ENCODE data around the gene NHSL1.

The NHSL1 gene

GRCh38 chr6:138525355-138525754 lies 26.1 kb upstream of the NHSL1 start:
- no peaks in the 10 kb centered on the region for H3K9me2 ChIP-seq (replicated peaks; ENCODE audit: insufficient read depth, low read length)
- H3K4me3 ChIP-seq (ENCODE audit: insufficient read depth, low read length, poor library complexity, severe bottlenecking), result no peak overlapping the region
- no peaks in the 10 kb centered on the region for H3K9me3 ChIP-seq (ENCODE audit: insufficient read depth, low read length)
- no peaks in the 10 kb centered on the region for H3K79me2 ChIP-seq (ENCODE audit: insufficient read depth, low read length)
- H3K27ac ChIP-seq (ENCODE audit: low read depth, low read length), result no peak overlapping the region
- TF ChIP-seq, protein P1, sequence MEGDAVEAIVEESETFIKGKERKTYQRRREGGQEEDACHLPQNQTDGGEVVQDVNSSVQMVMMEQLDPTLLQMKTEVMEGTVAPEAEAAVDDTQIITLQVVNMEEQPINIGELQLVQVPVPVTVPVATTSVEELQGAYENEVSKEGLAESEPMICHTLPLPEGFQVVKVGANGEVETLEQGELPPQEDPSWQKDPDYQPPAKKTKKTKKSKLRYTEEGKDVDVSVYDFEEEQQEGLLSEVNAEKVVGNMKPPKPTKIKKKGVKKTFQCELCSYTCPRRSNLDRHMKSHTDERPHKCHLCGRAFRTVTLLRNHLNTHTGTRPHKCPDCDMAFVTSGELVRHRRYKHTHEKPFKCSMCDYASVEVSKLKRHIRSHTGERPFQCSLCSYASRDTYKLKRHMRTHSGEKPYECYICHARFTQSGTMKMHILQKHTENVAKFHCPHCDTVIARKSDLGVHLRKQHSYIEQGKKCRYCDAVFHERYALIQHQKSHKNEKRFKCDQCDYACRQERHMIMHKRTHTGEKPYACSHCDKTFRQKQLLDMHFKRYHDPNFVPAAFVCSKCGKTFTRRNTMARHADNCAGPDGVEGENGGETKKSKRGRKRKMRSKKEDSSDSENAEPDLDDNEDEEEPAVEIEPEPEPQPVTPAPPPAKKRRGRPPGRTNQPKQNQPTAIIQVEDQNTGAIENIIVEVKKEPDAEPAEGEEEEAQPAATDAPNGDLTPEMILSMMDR (IDR thresholded peaks at IDR 0.05; ENCODE audit: insufficient read depth, low read length, poor library complexity, severe bottlenecking), result no peak
- no peak for TF ChIP-seq EZH2phosphoT487 (conservative IDR thresholded peaks at IDR 0.05; ENCODE audit: low read length)
- no peaks in the 10 kb centered on the region for H4K20me1 ChIP-seq (ENCODE audit: low read depth, low read length)
- H3K9ac ChIP-seq (ENCODE audit: low read length), result no peak overlapping the region
- no peaks in the 10 kb centered on the region for H3K27me3 ChIP-seq (ENCODE audit: low read length)
- H3F3A ChIP-seq (ENCODE audit: insufficient read depth), result no peaks in the 10 kb centered on the region
- no peak overlapping the region for H3K4me2 ChIP-seq (ENCODE audit: low read depth, low read length, poor library complexity, severe bottlenecking)
- no peak overlapping the region for H2AFZ ChIP-seq (ENCODE audit: low read depth, low read length, severe bottlenecking)
- no peaks in the 10 kb centered on the region for H3K36me3 ChIP-seq (ENCODE audit: low read length)

DNA sequence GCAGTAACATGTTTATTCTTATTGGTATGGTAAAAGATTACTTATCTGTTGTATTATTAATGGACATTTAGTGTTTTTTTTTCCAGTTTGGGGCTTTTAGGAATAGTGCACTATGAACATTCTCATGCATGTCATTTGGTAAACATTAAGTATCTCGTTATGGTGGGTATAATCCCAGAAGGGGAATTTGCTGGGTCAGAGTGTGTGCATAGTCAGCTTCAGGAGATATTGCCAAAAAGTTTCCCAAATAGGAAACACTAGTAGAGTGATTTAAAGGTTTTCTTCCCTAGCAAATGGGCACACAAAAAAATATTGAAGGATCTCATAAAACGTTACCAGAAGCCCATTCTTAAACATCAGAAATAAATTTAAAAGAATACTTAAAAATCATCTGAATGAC lies 25.2 kb upstream of the NHSL1 start:
- no peak overlapping the region for H3K27ac ChIP-seq (ENCODE audit: low read depth, low read length)
- TF ChIP-seq EZH2phosphoT487 (conservative IDR thresholded peaks at IDR 0.05; ENCODE audit: low read length), result no peak
- TF ChIP-seq, protein P1 (IDR thresholded peaks at IDR 0.05; ENCODE audit: insufficient read depth, low read length, poor library complexity, severe bottlenecking), result no peak

DNA sequence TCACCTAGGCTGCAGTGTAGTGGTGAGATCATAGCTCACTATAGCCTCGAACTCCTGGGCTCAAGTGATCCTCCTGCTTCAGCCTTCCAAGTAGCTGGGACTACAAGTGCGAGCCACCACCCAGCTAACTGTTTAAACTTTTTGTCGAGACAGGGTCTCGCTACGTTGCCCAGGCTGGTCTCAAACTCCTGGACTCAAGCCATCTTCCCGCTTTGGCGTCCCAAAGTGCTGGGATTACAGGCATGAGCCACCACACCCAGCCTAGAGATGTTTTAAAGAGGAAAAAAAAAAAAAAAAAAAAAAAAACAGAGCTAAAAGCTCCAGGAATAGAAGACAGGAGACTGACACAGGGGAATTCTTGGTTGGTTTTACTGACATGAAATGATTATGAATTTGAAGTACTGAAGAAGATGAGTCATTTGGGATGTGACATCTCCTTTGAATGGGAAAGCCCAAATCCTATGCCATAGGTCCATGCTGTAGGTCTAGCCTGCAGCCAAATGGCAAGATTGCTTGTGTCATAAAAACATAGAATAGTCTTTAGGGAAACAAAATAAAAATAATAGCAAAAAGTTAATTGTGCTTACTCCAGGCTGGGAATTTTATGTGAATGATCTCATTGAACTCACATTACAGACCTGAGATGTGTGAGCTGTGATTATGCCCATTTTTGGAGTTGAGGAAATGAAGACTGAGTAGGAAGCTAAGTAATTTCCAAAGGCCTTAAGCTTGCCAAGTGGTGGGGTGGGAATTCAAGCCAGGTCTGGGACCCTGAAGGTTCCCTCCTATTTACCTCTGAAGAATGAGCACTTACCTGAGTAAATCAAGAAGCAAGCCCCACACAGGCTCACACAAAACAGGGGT lies 24.3 kb upstream of the NHSL1 start:
- no peaks in the 10 kb centered on the region for H3K9me2 ChIP-seq (replicated peaks; ENCODE audit: insufficient read depth, low read length)
- H3F3A ChIP-seq (ENCODE audit: insufficient read depth), result no peaks in the 10 kb centered on the region
- H3K36me3 ChIP-seq (ENCODE audit: low read length), result no peaks in the 10 kb centered on the region
- H3K27ac ChIP-seq (ENCODE audit: low read depth, low read length), result no peak overlapping the region
- no peak for TF ChIP-seq EZH2phosphoT487 (conservative IDR thresholded peaks at IDR 0.05; ENCODE audit: low read length)
- TF ChIP-seq, protein P1 (IDR thresholded peaks at IDR 0.05; ENCODE audit: insufficient read depth, low read length, poor library complexity, severe bottlenecking), result no peak
- H3K4me3 ChIP-seq (ENCODE audit: insufficient read depth, low read length, poor library complexity, severe bottlenecking), result no peak overlapping the region
- H3K79me2 ChIP-seq (ENCODE audit: insufficient read depth, low read length), result no peaks in the 10 kb centered on the region
- H3K27me3 ChIP-seq (ENCODE audit: low read length), result no peaks in the 10 kb centered on the region
- H3K4me2 ChIP-seq (ENCODE audit: low read depth, low read length, poor library complexity, severe bottlenecking), result no peak overlapping the region
- no peak overlapping the region for H3K9ac ChIP-seq (ENCODE audit: low read length)
- H4K20me1 ChIP-seq (ENCODE audit: low read depth, low read length), result no peaks in the 10 kb centered on the region
- H2AFZ ChIP-seq (ENCODE audit: low read depth, low read length, severe bottlenecking), result no peak overlapping the region
- no peaks in the 10 kb centered on the region for H3K9me3 ChIP-seq (ENCODE audit: insufficient read depth, low read length)

More for the DNA sequence above, 25.2 kb upstream of the NHSL1 start:
- H3K9ac ChIP-seq (ENCODE audit: low read length), result no peak overlapping the region
- no peaks in the 10 kb centered on the region for H3K27me3 ChIP-seq (ENCODE audit: low read length)
- H4K20me1 ChIP-seq (ENCODE audit: low read depth, low read length), result no peaks in the 10 kb centered on the region
- no peak overlapping the region for H2AFZ ChIP-seq (ENCODE audit: low read depth, low read length, severe bottlenecking)
- H3K4me3 ChIP-seq (ENCODE audit: insufficient read depth, low read length, poor library complexity, severe bottlenecking), result no peak overlapping the region
- no peak overlapping the region for H3K4me2 ChIP-seq (ENCODE audit: low read depth, low read length, poor library complexity, severe bottlenecking)
- no peaks in the 10 kb centered on the region for H3K9me3 ChIP-seq (ENCODE audit: insufficient read depth, low read length)
- no peaks in the 10 kb centered on the region for H3K9me2 ChIP-seq (replicated peaks; ENCODE audit: insufficient read depth, low read length)
- H3K36me3 ChIP-seq (ENCODE audit: low read length), result no peaks in the 10 kb centered on the region
- H3K79me2 ChIP-seq (ENCODE audit: insufficient read depth, low read length), result no peaks in the 10 kb centered on the region
- no peaks in the 10 kb centered on the region for H3F3A ChIP-seq (ENCODE audit: insufficient read depth)
